Measurements from ENCODE around the gene FAM149A. TPM values are rescaled to one million over a fixed set of nuclear protein-coding genes. Genes with fewer than 3 reads are reported as not detected.

Gene FAM149A
- polyA plus RNA-seq, 2 of the 4 experiments (the other 2 are of a cell fraction) = 1.8 to 3.0 TPM

- no peak for FAIRE-seq
- Histone ChIP-seq H3K4me2 (no peak overlapping the region), H3K9me3 (no peaks in the 10 kb centered on the region), H3K4me1 (no peaks in the 10 kb centered on the region), H3K27ac (no peak overlapping the region), H3K4me3 (no peak overlapping the region)
- 52% methylated on average over 4 of the region's 4 CpGs for WGBS (ENCODE audit: missing lambda C conversion rate)
- DNase-seq (ENCODE audit: low read depth in 1 of 2, low spot score in 1 of 2) = no peak
- CTCF ChIA-PET = interaction anchor here (0.8 to 0.9 kb wide), 2 partner anchors 14 to 76 kb away, joined by 3 to 5 read pairs; no protein-coding TSS in a partner anchor
- ATAC-seq = no peak
- POLR2A ChIA-PET = no interaction called here
- TF ChIP-seq ZNF302 (CRISPR knock-in tag; IDR thresholded peaks at IDR 0.05) = no peak
- no peak for TF ChIP-seq CHD2 (IDR thresholded peaks at IDR 0.05; ENCODE audit: low read length, partially characterized antibody)
- no peak for TF ChIP-seq MAFK (IDR thresholded peaks at IDR 0.05; ENCODE audit: partially characterized antibody)
- TF ChIP-seq CTCF (IDR thresholded peaks at IDR 0.05) = no peak
- TF ChIP-seq POLR2A (IDR thresholded peaks at IDR 0.05; ENCODE audit: low read length) = no peak
- TF ChIP-seq HOXB5 (CRISPR knock-in tag; IDR thresholded peaks at IDR 0.05) = no peak
- TF ChIP-seq KDM1A (IDR thresholded peaks at IDR 0.05; ENCODE audit: low read depth) = no peak
- TF ChIP-seq SMC3 (IDR thresholded peaks at IDR 0.05) = no peak
- TF ChIP-seq HOXB13 (CRISPR knock-in tag; IDR thresholded peaks at IDR 0.05; ENCODE audit: low read depth) = no peak
- no peak for TF ChIP-seq MAX (IDR thresholded peaks at IDR 0.05)
- no peak for TF ChIP-seq FOXS1 (CRISPR knock-in tag; IDR thresholded peaks at IDR 0.05)
- no peak for TF ChIP-seq ZFP36 (IDR thresholded peaks at IDR 0.05; ENCODE audit: borderline replicate concordance, partially characterized antibody)
- no peak for TF ChIP-seq ZSCAN20 (CRISPR knock-in tag; IDR thresholded peaks at IDR 0.05)
- no peak for TF ChIP-seq CEBPB (IDR thresholded peaks at IDR 0.05)
- no peak for TF ChIP-seq MAZ (IDR thresholded peaks at IDR 0.05; ENCODE audit: borderline replicate concordance, low read depth, low read length)
- no peak for TF ChIP-seq KDM5A (IDR thresholded peaks at IDR 0.05)
- no peak for TF ChIP-seq HOXA7 (CRISPR knock-in tag; IDR thresholded peaks at IDR 0.05)
- TF ChIP-seq RARB (CRISPR knock-in tag; IDR thresholded peaks at IDR 0.05) = no peak
- no peak for TF ChIP-seq ATOH8 (CRISPR knock-in tag; IDR thresholded peaks at IDR 0.05; ENCODE audit: low read depth)
- TF ChIP-seq TFCP2L1 (CRISPR knock-in tag; IDR thresholded peaks at IDR 0.05) = no peak
Observed at GRCh38 chr4:186061921-186062320, 42.6 kb upstream of the FAM149A start.

GRCh38 chr4:186067757-186068385 is 36.6 kb upstream of the FAM149A start:
- Histone ChIP-seq H3K9me3 (no peaks in the 10 kb centered on the region), H3K4me2 (peak overlapping the region; percentile 87), H3K27ac (no peak overlapping the region), H3K4me3 (peak overlapping the region; percentile 44; the same call in 2 of the 3 replicates), H3K4me1 (no peaks in the 10 kb centered on the region)
- FAIRE-seq (no peak), ATAC-seq (peak; percentile 95 to 98), DNase-seq (ENCODE audit: low read depth in 1 of 2, low spot score in 1 of 2) (peak in 1 of 2 experiments; percentile 70)
- 33% methylated on average over 9 of the region's 9 CpGs for WGBS (ENCODE audit: missing lambda C conversion rate)
- TF ChIP-seq MAX (IDR thresholded peaks at IDR 0.05) (no peak), ELK1 (IDR thresholded peaks at IDR 0.05; ENCODE audit: low read depth, low read length) (no peak), NPAS2 (CRISPR knock-in tag; IDR thresholded peaks at IDR 0.05; ENCODE audit: borderline replicate concordance) (no peak), HEYL (CRISPR knock-in tag; IDR thresholded peaks at IDR 0.05) (no peak), CHD2 (IDR thresholded peaks at IDR 0.05; ENCODE audit: low read length, partially characterized antibody) (no peak), MAZ (IDR thresholded peaks at IDR 0.05; ENCODE audit: borderline replicate concordance, low read depth, low read length) (no peak), HDAC2 (IDR thresholded peaks at IDR 0.05) (no peak), PBX3 (IDR thresholded peaks at IDR 0.05) (no peak), ZFP36 (IDR thresholded peaks at IDR 0.05; ENCODE audit: borderline replicate concordance, partially characterized antibody) (no peak), HOXB13 (CRISPR knock-in tag; IDR thresholded peaks at IDR 0.05; ENCODE audit: low read depth) (no peak), BCL3 (IDR thresholded peaks at IDR 0.05) (no peak), RAD21 (conservative IDR thresholded peaks at IDR 0.05 in 1 of 2, IDR thresholded peaks at IDR 0.05 in 1 of 2) (peak; percentile 55 to 60), SMC3 (IDR thresholded peaks at IDR 0.05) (peak; percentile 52), CTCF (IDR thresholded peaks at IDR 0.05) (peak; percentile 51), JUN (IDR thresholded peaks at IDR 0.05) (no peak)
- ChIA-PET POLR2A (no interaction called here), CTCF (interaction anchor here (0.9 to 3.7 kb wide), 10 partner anchors 8 to 75 kb away, joined by 3 to 27 read pairs (median 4); no protein-coding TSS in a partner anchor)

All from A549 (cell line).